Fibroblast of peridontal ligament (primary cell): ENCODE results near the gene RARA.

Source experiments
- DNase-seq: peaks from one replicate; pipeline ENCODE4 v3.0.0-alpha.2; 2010; ENCODE audit errors: extremely low read depth

Gene RARA

GRCh38 chr17:40309031-40309948, at the start of gene RARA:
RARA (plus strand) TSS chr17:40309180; CDS start chr17:40331219, 22,039 bp downstream.
- no peak for DNase-seq

GRCh38 chr17:40259505-40259904, 49.5 kb upstream of the RARA start:
- DNase-seq, result no peak

- no peak for DNase-seq
Measured at GRCh38 chr17:40260528-40260927, 48.5 kb upstream of the RARA start.

- no peak for DNase-seq
Measured at GRCh38 chr17:40264458-40265185, 44.4 kb upstream of the RARA start.

GRCh38 chr17:40265337-40265736, 43.6 kb upstream of the RARA start:
- no peak for DNase-seq

GRCh38 chr17:40266882-40267281, 42.1 kb upstream of the RARA start:
- DNase-seq, result no peak

GRCh38 chr17:40268141-40268712, 40.8 kb upstream of the RARA start:
- DNase-seq, result no peak

- DNase-seq, result no peak
Measured at GRCh38 chr17:40278414-40278813, 30.6 kb upstream of the RARA start.

GRCh38 chr17:40279402-40279801, 29.6 kb upstream of the RARA start:
- no peak for DNase-seq

- no peak for DNase-seq
Measured at GRCh38 chr17:40281663-40282062, 27.3 kb upstream of the RARA start.

- DNase-seq, result peak; percentile 95
Measured at GRCh38 chr17:40283662-40284061, 25.3 kb upstream of the RARA start.

- DNase-seq, result peak; percentile 96
Measured at GRCh38 chr17:40284085-40284713, 24.8 kb upstream of the RARA start.

GRCh38 chr17:40286473-40286872, 22.5 kb upstream of the RARA start:
- no peak for DNase-seq

- no peak for DNase-seq
Measured at GRCh38 chr17:40287159-40287493, 21.9 kb upstream of the RARA start.

- DNase-seq, result peak; percentile 99
Measured at GRCh38 chr17:40287494-40288369, 21.2 kb upstream of the RARA start, which contains the start of gene CDC6. CDC6 (plus strand) TSS chr17:40287879; CDS start chr17:40289421, 1,542 bp downstream.

GRCh38 chr17:40290629-40291280, 18.2 kb upstream of the RARA start:
- peak; percentile 99 for DNase-seq

GRCh38 chr17:40291281-40291664, 17.7 kb upstream of the RARA start:
- DNase-seq, result no peak

- DNase-seq, result peak; percentile 71
Measured at GRCh38 chr17:40293363-40293762, 15.6 kb upstream of the RARA start.

GRCh38 chr17:40295488-40296436, 13.2 kb upstream of the RARA start:
- no peak for DNase-seq
